ENCODE data around the gene PRKCB.

DNA sequence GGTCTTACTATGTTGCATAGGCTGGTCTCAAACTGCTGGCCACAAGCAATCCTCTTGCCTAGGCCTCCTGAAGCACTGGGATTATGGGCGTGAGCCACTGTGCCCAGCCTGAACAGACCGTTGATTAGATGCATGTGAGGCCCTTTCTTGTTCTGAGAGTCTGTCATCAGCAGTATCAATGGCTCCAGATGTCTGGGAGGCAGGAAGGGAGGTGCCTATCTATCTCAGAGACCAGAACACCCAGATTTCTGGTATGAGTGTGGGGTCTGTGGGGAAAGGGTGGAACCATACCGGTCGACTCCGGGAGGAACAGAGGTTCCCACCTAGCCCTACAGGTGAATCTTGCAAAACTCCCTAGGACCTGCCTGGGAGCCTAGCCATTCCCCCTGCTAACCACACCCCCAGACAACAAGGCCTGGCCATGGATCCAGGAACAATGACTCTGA, 71.7 kb downstream of the PRKCB start:
- TF ChIP-seq POLR2A (IDR thresholded peaks at IDR 0.05), result no peak
- TF ChIP-seq, protein P1, sequence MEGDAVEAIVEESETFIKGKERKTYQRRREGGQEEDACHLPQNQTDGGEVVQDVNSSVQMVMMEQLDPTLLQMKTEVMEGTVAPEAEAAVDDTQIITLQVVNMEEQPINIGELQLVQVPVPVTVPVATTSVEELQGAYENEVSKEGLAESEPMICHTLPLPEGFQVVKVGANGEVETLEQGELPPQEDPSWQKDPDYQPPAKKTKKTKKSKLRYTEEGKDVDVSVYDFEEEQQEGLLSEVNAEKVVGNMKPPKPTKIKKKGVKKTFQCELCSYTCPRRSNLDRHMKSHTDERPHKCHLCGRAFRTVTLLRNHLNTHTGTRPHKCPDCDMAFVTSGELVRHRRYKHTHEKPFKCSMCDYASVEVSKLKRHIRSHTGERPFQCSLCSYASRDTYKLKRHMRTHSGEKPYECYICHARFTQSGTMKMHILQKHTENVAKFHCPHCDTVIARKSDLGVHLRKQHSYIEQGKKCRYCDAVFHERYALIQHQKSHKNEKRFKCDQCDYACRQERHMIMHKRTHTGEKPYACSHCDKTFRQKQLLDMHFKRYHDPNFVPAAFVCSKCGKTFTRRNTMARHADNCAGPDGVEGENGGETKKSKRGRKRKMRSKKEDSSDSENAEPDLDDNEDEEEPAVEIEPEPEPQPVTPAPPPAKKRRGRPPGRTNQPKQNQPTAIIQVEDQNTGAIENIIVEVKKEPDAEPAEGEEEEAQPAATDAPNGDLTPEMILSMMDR (IDR thresholded peaks at IDR 0.05 in 4 of 5, conservative IDR thresholded peaks at IDR 0.05 in 1 of 5), result no peak

All from gastrocnemius medialis (tissue), 4 donors.